PC-9 (cell line): ENCODE measurements around the gene MICALL2. TPM values are rescaled to one million over a fixed set of nuclear protein-coding genes. Genes with fewer than 3 reads are reported as not detected.

ENCODE experiments used
- BruUV-seq: library from RNA; stranded (reverse); fragments of 400-500 nt; replicated peaks from 2 replicates; lab custom pipeline; 2021; lab: Mats Ljungman, UMichigan
- CTCF ChIA-PET: fragments of 300-600 bp; sonication (Branson Sonifier 250); formaldehyde crosslinking; loops from one replicate; lab custom pipeline; 2022; ENCODE audit warnings: antibody characterized with exemption; lab: Charles Lee
- POLR2A ChIA-PET: fragments of 300-600 bp; sonication (Branson Sonifier 250); formaldehyde crosslinking; loops from one replicate; lab custom pipeline; 2022; ENCODE audit warnings: antibody characterized with exemption; ENCODE audit not compliant: unreplicated experiment; lab: Charles Lee
- DNase-seq, 2 experiments: peaks; one replicate each; pipeline versions ENCODE4 v3.0.0 to v3.0.0-alpha.2; 2015 to 2022; ENCODE audit warnings: mixed read lengths in 1 of 2
- H2AFZ ChIP-seq: fragments of 200-600 bp; sonication (generic); 2 replicates; pipeline ENCODE4 v1.8.1; 2017; ENCODE audit warnings: antibody characterized with exemption
- H3F3A ChIP-seq: fragments of 200-600 bp; sonication (generic); 2 replicates; pipeline ENCODE4 v1.8.1; 2017; ENCODE audit warnings: antibody characterized with exemption, mild to moderate bottlenecking, low read depth; ENCODE audit not compliant: insufficient read depth
- H3K27ac ChIP-seq: fragments of 200-600 bp; sonication (generic); 2 replicates; pipeline ENCODE4 v1.6.1; 2016; ENCODE audit warnings: mixed run types
- H3K27me3 ChIP-seq: fragments of 200-600 bp; sonication (generic); 2 replicates; pipeline ENCODE4 v1.6.1; 2016; ENCODE audit warnings: low read depth, mixed run types; ENCODE audit not compliant: insufficient read depth
- H3K36me3 ChIP-seq: fragments of 200-600 bp; sonication (generic); 2 replicates; pipeline ENCODE4 v1.6.1; 2016; ENCODE audit warnings: low read depth, mixed run types
- H3K4me1 ChIP-seq: fragments of 200-600 bp; sonication (generic); replicated peaks from 2 replicates; pipeline ENCODE4 v1.6.1; 2016; ENCODE audit warnings: mixed run types; ENCODE audit not compliant: insufficient read depth
- H3K4me2 ChIP-seq: fragments of 200-600 bp; sonication (generic); 2 replicates; pipeline ENCODE4 v1.6.1; 2017; ENCODE audit warnings: mixed run types
- H3K4me3 ChIP-seq: fragments of 200-600 bp; sonication (generic); 2 replicates; pipeline ENCODE4 v1.6.1; 2016; ENCODE audit warnings: mixed run types
- H3K79me2 ChIP-seq: fragments of 200-600 bp; sonication (generic); 2 replicates; pipeline ENCODE4 v1.6.1; 2017; ENCODE audit warnings: low read depth, mixed run types
- H3K9me2 ChIP-seq: fragments of 200-600 bp; sonication (generic); 2 replicates; pipeline ENCODE4 v1.8.1; 2017; ENCODE audit warnings: mild to moderate bottlenecking; ENCODE audit not compliant: insufficient read depth
- H3K9me3 ChIP-seq: fragments of 200-600 bp; sonication (generic); 2 replicates; pipeline ENCODE4 v1.8.1; 2016; ENCODE audit warnings: low read depth; ENCODE audit not compliant: insufficient read depth
- H4K20me1 ChIP-seq: fragments of 200-600 bp; sonication (generic); 2 replicates; pipeline ENCODE4 v1.8.1; 2017; ENCODE audit not compliant: insufficient read depth
- CTCF ChIP-seq: fragments of 200-600 bp; sonication (generic); conservative IDR thresholded peaks from 2 replicates; pipeline ENCODE4 v1.6.1; 2017; ENCODE audit warnings: mixed run types, antibody characterized with exemption, mild to moderate bottlenecking, moderate library complexity
- EZH2 ChIP-seq: fragments of 200-600 bp; sonication (generic); IDR thresholded peaks from 2 replicates; pipeline ENCODE4 v1.8.0; 2017; ENCODE audit warnings: antibody characterized with exemption, low read depth
- intact Hi-C: fragments of 100-400 bp; cut with micrococcal nuclease; formaldehyde crosslinking; loops from one replicate; pipeline ENCODE4 v1.10.0; 2022; ENCODE audit not compliant: unreplicated experiment
- total RNA-seq: library from RNA; stranded (reverse); gene quantifications from 2 replicates; pipeline ENCODE4 v1.2.3, GENCODE V29; 2021

MICALL2 gene
- total RNA-seq, 1 experiment from 2014 or later, result 104 TPM

- no TSS peak for BruUV-seq
- intact Hi-C loops, result no loop called here
- no peak overlapping the region for H3K4me2 ChIP-seq
- H3K36me3 ChIP-seq, result no peaks in the 10 kb centered on the region
- ChIA-PET POLR2A (no interaction called here), CTCF (no interaction called here)
- no peaks in the 10 kb centered on the region for H3K9me2 ChIP-seq
- H2AFZ ChIP-seq, result no peak overlapping the region
- H3K4me3 ChIP-seq, result no peak overlapping the region
- H3K27me3 ChIP-seq, result peaks cover 75% of the 10 kb centered on the region
- no peaks in the 10 kb centered on the region for H3K79me2 ChIP-seq
- no peaks in the 10 kb centered on the region for H4K20me1 ChIP-seq
- peaks cover 6% of the 10 kb centered on the region; the same call in 1 of the 2 replicates for H3K9me3 ChIP-seq
- 0 out of 2 replicates have a peak, but pooled peaks cover under 1% of the 10 kb centered on the region for H3F3A ChIP-seq
- TF ChIP-seq EZH2, result no peak
- TF ChIP-seq CTCF, result no peak
- no peaks in the 10 kb centered on the region for H3K4me1 ChIP-seq
- no peak overlapping the region for H3K27ac ChIP-seq
- DNase-seq, result no peak
Measured at GRCh38 chr7:1397491-1398327, 61.6 kb downstream of the MICALL2 start.

- no peaks in the 10 kb centered on the region for H3K4me1 ChIP-seq
- no peak for DNase-seq
- no peaks in the 10 kb centered on the region for H3K36me3 ChIP-seq
- H3K79me2 ChIP-seq, result no peaks in the 10 kb centered on the region
- no peak overlapping the region for H3K4me3 ChIP-seq
- intact Hi-C loops, result no loop called here
- ChIA-PET POLR2A (no interaction called here), CTCF (no interaction called here)
- no peaks in the 10 kb centered on the region for H4K20me1 ChIP-seq
- no peaks in the 10 kb centered on the region for H3K9me2 ChIP-seq
- H3F3A ChIP-seq, result no peaks in the 10 kb centered on the region
- H3K27me3 ChIP-seq, result peaks cover 75% of the 10 kb centered on the region
- H3K4me2 ChIP-seq, result no peak overlapping the region
- no peak overlapping the region for H3K27ac ChIP-seq
- no peak overlapping the region for H2AFZ ChIP-seq
- TF ChIP-seq CTCF (no peak), EZH2 (no peak)
- no TSS peak for BruUV-seq
- 0 out of 2 replicates have a peak, but pooled peaks cover 4% of the 10 kb centered on the region for H3K9me3 ChIP-seq
Measured at GRCh38 chr7:1396195-1396594, 63.1 kb downstream of the MICALL2 start.

- DNase-seq, result no peak
- Histone ChIP-seq H2AFZ (no peak overlapping the region), H3K9me2 (no peaks in the 10 kb centered on the region), H3K27ac (no peak overlapping the region), H3F3A (no peaks in the 10 kb centered on the region), H3K27me3 (peaks cover 75% of the 10 kb centered on the region), H3K79me2 (no peaks in the 10 kb centered on the region), H4K20me1 (no peaks in the 10 kb centered on the region), H3K4me3 (no peak overlapping the region), H3K4me2 (no peak overlapping the region), H3K9me3 (0 out of 2 replicates have a peak, but pooled peaks cover 4% of the 10 kb centered on the region), H3K36me3 (no peaks in the 10 kb centered on the region), H3K4me1 (no peaks in the 10 kb centered on the region)
- CTCF ChIA-PET, result no interaction called here
- TF ChIP-seq CTCF (no peak), EZH2 (no peak)
- intact Hi-C loops, result no loop called here
- POLR2A ChIA-PET, result no interaction called here
- BruUV-seq, result no TSS peak
Measured at GRCh38 chr7:1395211-1396070, 63.8 kb downstream of the MICALL2 start.
